HepG2 (cell line): ENCODE measurements around the gene MCF2L. TPM values are rescaled to one million over a fixed set of nuclear protein-coding genes. Genes with fewer than 3 reads are reported as not detected.

Source experiments
- AKNA ChIP-seq: sonication (generic); formaldehyde crosslinking; IDR thresholded peaks from 2 replicates; pipeline ENCODE4 v1.4.0; 2020; ENCODE audit warnings: missing genetic modification reagents, borderline replicate concordance
- ARHGAP35 ChIP-seq: sonication (generic); formaldehyde crosslinking; IDR thresholded peaks from 2 replicates; pipeline ENCODE4 v1.9.0; 2022; ENCODE audit warnings: mild to moderate bottlenecking, inconsistent platforms, moderate library complexity, missing genetic modification reagents, borderline replicate concordance
- HMGA1 ChIP-seq: sonication (generic); formaldehyde crosslinking; conservative IDR thresholded peaks from 2 replicates; pipeline ENCODE4 v1.4.0; 2020; ENCODE audit warnings: missing genetic modification reagents
- KAT8 ChIP-seq: IDR thresholded peaks from 2 replicates; pipeline ENCODE4 v1.6.1; 2016; ENCODE audit warnings: missing genetic modification reagents, missing compliant biosample characterization
- MEF2D ChIP-seq: sonication (generic); formaldehyde crosslinking; IDR thresholded peaks from 2 replicates; pipeline ENCODE4 v1.5.1; 2020; ENCODE audit warnings: mild to moderate bottlenecking, missing genetic modification reagents
- MTA1 ChIP-seq: sonication (generic); formaldehyde crosslinking; IDR thresholded peaks from 2 replicates; pipeline ENCODE4 v1.4.0; 2020; ENCODE audit warnings: missing genetic modification reagents, mild to moderate bottlenecking, borderline replicate concordance
- NFYC ChIP-seq: IDR thresholded peaks from 2 replicates; pipeline ENCODE4 v1.6.1; 2016; ENCODE audit warnings: missing genetic modification reagents, missing compliant biosample characterization
- NR1H2 ChIP-seq: sonication (generic); formaldehyde crosslinking; IDR thresholded peaks from 2 replicates; pipeline ENCODE4 v1.8.1; 2022; ENCODE audit warnings: low read depth, missing genetic modification reagents, borderline replicate concordance
- SALL1 ChIP-seq: sonication (generic); formaldehyde crosslinking; IDR thresholded peaks from 2 replicates; pipeline ENCODE4 v1.8.0; 2022; ENCODE audit warnings: mild to moderate bottlenecking, missing genetic modification reagents
- SNAPC2 ChIP-seq: sonication (generic); formaldehyde crosslinking; IDR thresholded peaks from 2 replicates; pipeline ENCODE4 v1.8.1; 2022; ENCODE audit warnings: mild to moderate bottlenecking, missing genetic modification reagents
- SOX5 ChIP-seq: IDR thresholded peaks from 2 replicates; pipeline ENCODE4 v1.6.1; 2016; ENCODE audit warnings: borderline replicate concordance
- SRSF1 ChIP-seq: fragments of 200-400 bp; formaldehyde crosslinking; optimal IDR thresholded peaks from 2 replicates; pipeline ENCODE3; 2017; ENCODE audit warnings: mild to moderate bottlenecking, low read depth, low read length, moderate library complexity
- ZBTB38 ChIP-seq: sonication (generic); formaldehyde crosslinking; IDR thresholded peaks from 2 replicates; pipeline ENCODE4 v1.5.1; 2020; ENCODE audit warnings: mild to moderate bottlenecking, missing genetic modification reagents
- ZIK1 ChIP-seq: sonication (generic); formaldehyde crosslinking; IDR thresholded peaks from 2 replicates; pipeline ENCODE4 v1.5.0; 2020; ENCODE audit warnings: mild to moderate bottlenecking, low read depth, missing genetic modification reagents, borderline replicate concordance
- ZMYM4 ChIP-seq: sonication (generic); formaldehyde crosslinking; IDR thresholded peaks from 2 replicates; pipeline ENCODE4 v1.8.1; 2023; ENCODE audit warnings: mild to moderate bottlenecking, missing genetic modification reagents
- ZNF10 ChIP-seq: sonication (generic); formaldehyde crosslinking; IDR thresholded peaks from 2 replicates; pipeline ENCODE4 v1.4.0; 2020; ENCODE audit warnings: mild to moderate bottlenecking, low read depth, missing genetic modification reagents, borderline replicate concordance
- ZNF367 ChIP-seq: sonication (generic); formaldehyde crosslinking; IDR thresholded peaks from 2 replicates; pipeline ENCODE4 v1.4.0; 2020; ENCODE audit warnings: missing genetic modification reagents, borderline replicate concordance
- ZNF501 ChIP-seq: sonication (generic); formaldehyde crosslinking; IDR thresholded peaks from 2 replicates; pipeline ENCODE4 v1.5.1; 2020; ENCODE audit warnings: mild to moderate bottlenecking, moderate library complexity, missing genetic modification reagents
- ZNF850 ChIP-seq: sonication (generic); formaldehyde crosslinking; conservative IDR thresholded peaks from 2 replicates; pipeline ENCODE4 v1.9.0; 2021; ENCODE audit warnings: mild to moderate bottlenecking, missing genetic modification reagents
- polyA plus RNA-seq, 8 experiments: library from polyadenylated mRNA; depleted of rRNA in 3 of 8; stranded (reverse) in 7 of 8; unstranded in 1 of 8; fragments of >200 nt; fragmentation: Illumina TruSeq in 4 of 8; extraction: Trizol in 4 of 8; gene quantifications; 2 replicates each; pipeline versions ENCODE4 v1.2.1 to v1.2.3, GENCODE V29; 2011 to 2016; ENCODE audit warnings: low read depth in 4 of 8, missing spikeins in 1 of 8, mixed read lengths in 1 of 8; ENCODE audit not compliant: insufficient read depth in 1 of 8
- total RNA-seq, 5 experiments: library from RNA; depleted of rRNA; stranded (reverse); fragments of >200 nt; fragmentation: Illumina TruSeq; extraction: Trizol; gene quantifications; 2 replicates each; pipeline ENCODE4 v1.2.3, GENCODE V29; 2016; ENCODE audit warnings: low read depth in 1 of 5
- TF ChIP-seq, protein P1 (sequence below), 2 experiments: IDR thresholded peaks; 2 replicates each; pipeline ENCODE4 v1.6.1; 2011 to 2012; ENCODE audit warnings: low read length in 2 of 2, borderline replicate concordance in 1 of 2, low read depth in 1 of 2, mild to moderate bottlenecking in 1 of 2, moderate library complexity in 1 of 2

Gene MCF2L
- total and polyA plus RNA-seq, 2 of the 13 experiments (the other 11 are each of a cell fraction or from before 2014, with no cell fraction given) = 19.4 to 28.4 TPM

- no peak for TF ChIP-seq ZNF367 (CRISPR knock-in tag)
- no peak for TF ChIP-seq KAT8
- TF ChIP-seq SOX5 (CRISPR knock-in tag) = no peak
- TF ChIP-seq HMGA1 (CRISPR knock-in tag) = no peak
- TF ChIP-seq ARHGAP35 (CRISPR knock-in tag) = no peak
- TF ChIP-seq, protein P1, sequence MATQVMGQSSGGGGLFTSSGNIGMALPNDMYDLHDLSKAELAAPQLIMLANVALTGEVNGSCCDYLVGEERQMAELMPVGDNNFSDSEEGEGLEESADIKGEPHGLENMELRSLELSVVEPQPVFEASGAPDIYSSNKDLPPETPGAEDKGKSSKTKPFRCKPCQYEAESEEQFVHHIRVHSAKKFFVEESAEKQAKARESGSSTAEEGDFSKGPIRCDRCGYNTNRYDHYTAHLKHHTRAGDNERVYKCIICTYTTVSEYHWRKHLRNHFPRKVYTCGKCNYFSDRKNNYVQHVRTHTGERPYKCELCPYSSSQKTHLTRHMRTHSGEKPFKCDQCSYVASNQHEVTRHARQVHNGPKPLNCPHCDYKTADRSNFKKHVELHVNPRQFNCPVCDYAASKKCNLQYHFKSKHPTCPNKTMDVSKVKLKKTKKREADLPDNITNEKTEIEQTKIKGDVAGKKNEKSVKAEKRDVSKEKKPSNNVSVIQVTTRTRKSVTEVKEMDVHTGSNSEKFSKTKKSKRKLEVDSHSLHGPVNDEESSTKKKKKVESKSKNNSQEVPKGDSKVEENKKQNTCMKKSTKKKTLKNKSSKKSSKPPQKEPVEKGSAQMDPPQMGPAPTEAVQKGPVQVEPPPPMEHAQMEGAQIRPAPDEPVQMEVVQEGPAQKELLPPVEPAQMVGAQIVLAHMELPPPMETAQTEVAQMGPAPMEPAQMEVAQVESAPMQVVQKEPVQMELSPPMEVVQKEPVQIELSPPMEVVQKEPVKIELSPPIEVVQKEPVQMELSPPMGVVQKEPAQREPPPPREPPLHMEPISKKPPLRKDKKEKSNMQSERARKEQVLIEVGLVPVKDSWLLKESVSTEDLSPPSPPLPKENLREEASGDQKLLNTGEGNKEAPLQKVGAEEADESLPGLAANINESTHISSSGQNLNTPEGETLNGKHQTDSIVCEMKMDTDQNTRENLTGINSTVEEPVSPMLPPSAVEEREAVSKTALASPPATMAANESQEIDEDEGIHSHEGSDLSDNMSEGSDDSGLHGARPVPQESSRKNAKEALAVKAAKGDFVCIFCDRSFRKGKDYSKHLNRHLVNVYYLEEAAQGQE (IDR thresholded peaks at IDR 0.05; ENCODE audit: borderline replicate concordance in 1 of 2, low read depth in 1 of 2, low read length in 2 of 2) = no peak
- TF ChIP-seq MEF2D = no peak
- no peak for TF ChIP-seq ZNF10
- TF ChIP-seq SALL1 (CRISPR knock-in tag) = no peak
- TF ChIP-seq ZNF850 = no peak
- no peak for TF ChIP-seq NFYC (CRISPR knock-in tag)
- TF ChIP-seq NR1H2 (CRISPR knock-in tag) = no peak
- TF ChIP-seq ZIK1 (CRISPR knock-in tag) = no peak
- 0 out of 2 replicates have a peak, but pooled peaks have one; percentile 54 for TF ChIP-seq MTA1 (CRISPR knock-in tag)
- TF ChIP-seq ZMYM4 (CRISPR knock-in tag) = no peak
- TF ChIP-seq AKNA (CRISPR knock-in tag) = no peak
- no peak for TF ChIP-seq SNAPC2 (CRISPR knock-in tag)
- peak; percentile 71; the same call in 1 of the 2 replicates for TF ChIP-seq ZBTB38 (CRISPR knock-in tag)
- TF ChIP-seq SRSF1 = no peak
- 0 out of 2 replicates have a peak, but pooled peaks have one; percentile 22 for TF ChIP-seq ZNF501 (CRISPR knock-in tag)
These were observed 14.6 kb downstream of the MCF2L start (continued) for GRCh38 chr13:112983428-112984196.
